ENCODE measurements around the gene MAZ.

The MAZ gene

DNA sequence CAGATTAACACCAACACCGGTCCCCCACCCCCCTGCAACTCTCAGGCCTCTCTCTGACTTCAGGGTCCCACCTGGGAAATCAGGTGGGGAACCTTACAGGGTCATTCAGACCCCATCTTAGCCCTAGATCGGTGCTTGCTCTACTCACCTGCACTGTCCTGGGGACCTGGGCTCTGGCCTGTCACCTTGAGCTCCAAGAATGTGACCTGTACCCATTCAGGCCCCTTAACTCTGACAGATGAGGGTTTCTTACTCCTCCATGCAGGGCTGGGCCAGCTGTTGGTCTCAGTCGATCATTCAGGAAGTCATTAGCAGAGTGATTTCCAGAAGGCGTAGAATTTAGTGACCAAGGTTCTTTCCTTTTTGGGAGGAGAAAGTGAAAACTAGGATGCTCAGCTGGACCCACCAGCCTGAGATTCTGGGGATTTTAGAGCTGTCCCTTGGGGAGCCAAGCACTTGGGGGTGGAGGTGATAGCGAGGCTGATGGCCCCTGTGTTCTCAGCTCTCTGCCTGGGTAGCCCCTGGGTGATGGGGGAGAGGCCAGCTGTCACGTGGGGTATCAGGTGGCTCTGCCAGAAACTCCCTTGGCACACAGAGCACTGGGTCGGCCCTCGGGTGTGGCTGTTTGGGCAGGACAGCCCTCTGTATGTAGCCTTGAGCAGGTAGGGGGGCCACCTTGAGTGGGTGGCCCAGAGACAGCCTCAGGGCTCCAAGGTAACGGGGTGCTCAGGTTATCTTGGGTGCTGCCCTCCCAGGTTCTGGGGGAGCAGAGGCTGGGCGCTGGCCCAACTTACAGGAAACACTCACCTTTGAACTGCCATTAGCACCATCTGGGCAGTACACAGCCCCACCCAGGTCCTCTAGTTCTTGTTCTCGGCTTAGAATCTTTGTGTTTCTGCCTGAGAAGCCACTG, 14.7 kb downstream of the MAZ start:
- TF ChIP-seq GATA2 (IDR thresholded peaks at IDR 0.05; ENCODE audit: low read depth, low read length) = no peak

DNA sequence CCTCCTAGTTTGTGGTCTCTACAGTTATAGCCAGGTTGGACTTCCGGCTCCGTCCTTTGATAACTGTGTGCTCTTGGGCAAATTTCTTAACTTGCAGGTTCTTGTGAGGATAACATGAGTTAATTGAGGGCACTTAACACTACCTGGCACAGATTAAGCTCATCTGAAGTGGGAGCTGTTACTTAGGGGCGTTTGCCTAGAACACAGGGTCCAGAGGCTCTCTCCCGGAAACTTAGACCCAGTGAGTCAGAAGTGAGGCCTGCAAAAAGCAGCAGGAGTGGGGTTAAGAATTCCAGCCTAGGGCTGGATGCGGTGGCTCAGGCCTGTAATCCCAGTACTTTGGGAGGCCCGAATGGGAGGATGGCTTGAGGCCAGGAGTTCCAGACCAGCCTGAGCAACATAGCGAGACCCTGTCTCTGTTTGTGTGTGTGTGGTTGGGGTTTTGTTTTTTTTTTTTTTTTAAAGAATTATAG, 15.3 kb downstream of the MAZ start:
- TF ChIP-seq GATA2 (IDR thresholded peaks at IDR 0.05; ENCODE audit: low read depth, low read length) (no peak), GATA3 (IDR thresholded peaks at IDR 0.05; ENCODE audit: low read depth, low read length) (no peak)

DNA sequence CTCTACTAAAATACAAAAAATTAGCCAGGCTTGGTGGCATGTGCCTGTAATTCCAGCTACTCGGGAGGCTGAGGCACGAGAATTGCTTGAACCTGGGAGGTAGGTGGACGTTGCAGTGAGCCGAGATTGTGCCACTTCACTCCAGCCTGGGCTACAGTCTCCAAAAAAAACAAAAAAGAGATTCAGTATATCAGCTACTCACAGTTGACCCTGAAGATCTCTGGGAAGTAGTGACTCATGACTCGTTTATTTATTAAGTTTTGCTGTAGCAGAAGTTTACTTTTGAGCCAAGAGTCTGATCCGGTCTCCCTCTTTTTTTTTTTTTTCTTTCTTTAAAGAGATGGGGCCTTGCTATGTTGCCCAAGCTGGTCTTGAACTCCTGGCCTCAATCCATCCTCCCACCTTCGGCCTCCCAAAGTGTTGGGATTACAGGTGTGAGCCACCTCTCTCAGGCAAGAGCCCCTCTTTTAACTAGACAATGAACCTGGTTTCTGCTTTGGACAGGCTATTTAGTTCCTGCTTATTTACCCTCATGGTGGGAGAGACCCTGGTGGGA, 18.3 kb downstream of the MAZ start:
- TF ChIP-seq GATA3 (IDR thresholded peaks at IDR 0.05; ENCODE audit: low read depth, low read length) (no peak), GATA2 (IDR thresholded peaks at IDR 0.05; ENCODE audit: low read depth, low read length) (no peak)

DNA sequence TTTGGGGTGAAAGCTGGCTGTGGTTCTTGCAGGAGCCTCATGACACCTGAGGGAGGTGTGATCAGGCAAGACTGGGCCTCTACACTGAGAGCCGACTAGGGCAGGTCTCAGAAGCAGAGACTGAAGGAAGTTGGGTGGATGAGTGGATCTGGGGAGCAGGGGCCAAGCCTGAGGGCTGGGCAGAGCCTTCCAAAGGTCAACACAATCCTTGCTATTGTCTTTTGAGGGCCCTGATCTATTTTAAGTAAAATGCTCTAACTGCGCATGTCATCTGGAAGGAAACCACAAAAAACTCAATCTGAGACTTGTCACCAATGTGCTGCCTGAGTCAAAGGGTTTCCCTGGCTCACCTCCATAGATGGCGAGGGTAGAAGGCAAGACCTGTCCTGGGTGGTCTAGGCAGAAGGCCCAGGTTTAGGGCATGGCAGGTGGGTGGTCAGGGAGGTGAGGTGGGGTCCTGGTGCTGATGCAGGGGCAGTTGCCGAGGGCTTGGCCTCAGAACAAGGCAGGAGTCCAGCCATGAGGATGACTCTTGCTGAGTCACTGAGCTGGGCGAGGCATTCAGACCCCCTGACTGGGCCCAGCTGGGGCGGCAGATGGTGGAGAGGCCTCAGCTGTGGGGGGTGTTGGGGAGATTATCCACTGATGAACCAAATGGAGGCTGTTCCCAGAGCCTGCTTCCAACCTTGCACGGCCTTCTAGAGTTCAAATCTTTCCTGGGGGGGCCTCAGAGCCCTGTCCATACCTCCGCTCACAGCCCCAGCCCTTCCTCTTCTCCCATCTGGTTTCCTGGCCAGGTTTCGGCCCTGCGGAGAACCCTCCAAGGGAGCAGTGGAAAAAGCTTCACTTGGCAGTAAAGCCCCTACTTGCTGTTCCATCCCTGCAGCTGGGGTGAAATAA, 19.1 kb downstream of the MAZ start:
- TF ChIP-seq GATA2 (IDR thresholded peaks at IDR 0.05; ENCODE audit: low read depth, low read length) (no peak), GATA3 (IDR thresholded peaks at IDR 0.05; ENCODE audit: low read depth, low read length) (no peak)

DNA sequence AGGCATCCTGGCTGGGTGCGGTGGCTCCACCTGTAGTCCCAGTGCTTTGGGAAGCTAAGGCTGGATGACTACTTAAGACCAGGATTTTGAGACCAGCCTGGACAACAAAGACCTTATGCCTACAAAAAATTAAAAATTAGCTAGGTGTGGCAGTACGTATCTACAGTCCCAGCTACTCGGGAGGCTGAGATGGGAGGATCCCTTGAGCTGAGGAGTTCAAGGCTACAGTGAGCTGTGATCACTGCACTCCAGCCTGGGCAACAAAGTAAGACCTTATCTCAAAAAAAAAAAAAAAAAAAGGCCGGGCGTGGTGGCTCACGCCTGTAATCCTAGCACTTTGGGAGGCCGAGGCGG, 20.0 kb downstream of the MAZ start:
- TF ChIP-seq GATA3 (IDR thresholded peaks at IDR 0.05; ENCODE audit: low read depth, low read length) (no peak), GATA2 (IDR thresholded peaks at IDR 0.05; ENCODE audit: low read depth, low read length) (no peak)

DNA sequence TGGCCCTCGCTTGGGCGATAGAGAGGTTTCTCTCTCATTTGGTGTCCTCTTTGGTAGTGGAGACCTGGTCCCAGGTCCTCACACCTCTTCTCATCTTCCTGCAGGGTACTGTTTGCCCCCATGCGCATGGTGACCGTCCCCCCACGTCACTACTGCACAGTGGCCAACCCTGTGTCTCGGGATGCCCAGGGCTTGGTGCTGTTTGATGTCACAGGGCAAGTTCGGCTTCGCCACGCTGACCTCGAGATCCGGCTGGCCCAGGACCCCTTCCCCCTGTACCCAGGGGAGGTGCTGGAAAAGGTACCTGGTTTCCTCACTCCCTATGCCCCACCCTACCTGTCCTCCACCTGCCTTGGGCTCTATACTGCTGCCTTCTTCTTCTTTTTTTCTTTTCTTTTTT, 24.4 kb downstream of the MAZ start:
- TF ChIP-seq GATA3 (IDR thresholded peaks at IDR 0.05; ENCODE audit: low read depth, low read length) (no peak), GATA2 (IDR thresholded peaks at IDR 0.05; ENCODE audit: low read depth, low read length) (no peak)

DNA sequence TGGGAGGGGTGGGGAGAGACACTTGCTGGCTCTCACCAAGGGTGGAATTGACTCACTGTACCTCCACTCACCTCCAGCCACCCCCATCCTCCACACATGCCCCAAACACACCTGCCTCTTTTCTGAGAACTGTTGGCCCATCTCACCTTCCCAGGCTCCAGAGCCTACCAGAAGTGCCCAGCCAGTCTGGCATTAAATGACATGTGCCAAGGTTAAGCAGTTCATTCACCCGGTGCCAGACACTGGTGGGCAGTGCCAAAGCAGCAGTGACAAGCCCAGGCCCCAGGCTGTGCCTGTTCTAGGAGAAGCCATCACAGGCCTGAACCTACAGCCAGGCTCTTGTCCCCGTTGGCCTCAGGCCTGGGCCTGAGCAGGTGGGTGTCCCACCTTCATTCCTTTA, 25.2 kb downstream of the MAZ start:
- no peak for TF ChIP-seq GATA2 (IDR thresholded peaks at IDR 0.05; ENCODE audit: low read depth, low read length)
- TF ChIP-seq GATA3 (IDR thresholded peaks at IDR 0.05; ENCODE audit: low read depth, low read length) = no peak

DNA sequence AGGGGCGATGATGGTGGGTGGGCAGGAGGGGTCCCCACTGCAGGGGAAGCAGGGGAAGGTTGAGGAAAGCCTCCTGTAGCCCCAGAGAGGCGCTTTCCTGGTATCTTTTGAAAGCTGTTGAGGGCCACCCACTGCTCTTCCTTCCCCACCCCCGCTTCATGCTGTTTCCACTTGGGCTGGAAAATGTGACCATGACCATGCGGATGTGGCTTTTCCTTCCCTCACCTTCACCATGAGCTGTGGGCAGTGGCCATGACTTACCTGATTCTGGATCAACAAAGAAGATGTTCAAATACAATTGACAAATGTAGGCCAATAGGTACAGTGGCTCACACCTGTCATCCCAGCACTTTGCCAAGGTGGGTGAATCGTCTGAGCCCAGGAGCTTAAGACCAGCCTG, 27.8 kb downstream of the MAZ start:
- TF ChIP-seq GATA3 (IDR thresholded peaks at IDR 0.05; ENCODE audit: low read depth, low read length) = no peak
- no peak for TF ChIP-seq GATA2 (IDR thresholded peaks at IDR 0.05; ENCODE audit: low read depth, low read length)

DNA sequence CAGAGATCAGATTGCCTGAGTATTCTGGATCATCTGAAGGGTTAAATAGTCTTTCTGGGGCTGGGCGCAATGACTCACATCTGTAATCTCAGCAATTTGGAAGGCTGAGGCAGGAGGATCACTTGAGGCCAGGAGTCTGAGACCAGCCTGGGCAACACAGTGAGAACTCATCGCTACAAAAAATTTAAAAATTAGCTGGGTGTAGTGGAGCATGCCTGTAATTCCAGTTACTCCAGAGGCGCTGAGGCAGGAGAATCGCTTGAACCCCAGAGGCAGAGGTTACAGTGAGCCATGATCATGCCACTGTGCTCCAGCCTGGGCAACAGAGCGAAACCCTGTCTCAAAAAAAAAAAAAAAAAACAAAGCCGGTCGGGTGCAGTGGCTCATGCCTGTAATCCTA, 29.6 kb downstream of the MAZ start:
- TF ChIP-seq GATA2 (IDR thresholded peaks at IDR 0.05; ENCODE audit: low read depth, low read length) (no peak), GATA3 (IDR thresholded peaks at IDR 0.05; ENCODE audit: low read depth, low read length) (no peak)

DNA sequence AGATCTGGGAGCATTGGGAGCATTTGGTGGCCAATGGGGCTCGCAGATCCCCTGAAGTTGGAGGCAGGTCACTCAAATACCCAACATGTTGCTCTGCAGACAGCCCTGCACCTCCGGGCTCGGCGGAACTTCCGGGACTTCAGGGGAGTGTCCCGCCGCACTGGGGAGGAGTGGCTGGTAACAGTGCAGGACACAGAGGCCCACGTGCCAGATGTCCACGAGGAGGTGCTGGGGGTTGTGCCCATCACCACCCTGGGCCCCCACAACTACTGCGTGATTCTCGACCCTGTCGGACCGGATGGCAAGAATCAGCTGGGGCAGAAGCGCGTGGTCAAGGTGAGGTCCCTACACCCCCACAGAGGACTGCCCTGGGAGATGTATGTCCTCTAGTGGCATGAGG, 30.3 kb downstream of the MAZ start:
- TF ChIP-seq GATA2 (IDR thresholded peaks at IDR 0.05; ENCODE audit: low read depth, low read length) = no peak
- no peak for TF ChIP-seq GATA3 (IDR thresholded peaks at IDR 0.05; ENCODE audit: low read depth, low read length)

DNA sequence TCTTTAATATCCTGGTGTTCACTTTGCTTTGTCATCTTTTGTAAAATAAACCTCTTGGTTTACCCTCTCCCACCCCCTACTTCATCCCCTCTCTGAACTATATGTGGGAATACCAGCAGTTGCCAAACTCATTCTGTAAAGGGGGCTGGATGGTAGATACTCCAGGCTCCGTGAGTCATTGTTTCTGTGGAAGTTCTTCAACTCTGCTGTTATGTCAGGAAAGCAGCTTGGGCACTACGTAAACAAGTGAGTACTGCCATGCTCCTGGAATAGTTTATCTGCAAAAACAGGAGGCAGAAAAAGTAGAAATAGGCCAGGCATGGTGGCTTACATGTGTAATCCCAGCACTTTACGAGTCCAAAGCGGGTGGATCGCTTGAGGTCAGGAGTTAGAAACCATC, 31.5 kb downstream of the MAZ start:
- TF ChIP-seq GATA2 (IDR thresholded peaks at IDR 0.05; ENCODE audit: low read depth, low read length) (no peak), GATA3 (IDR thresholded peaks at IDR 0.05; ENCODE audit: low read depth, low read length) (no peak)

DNA sequence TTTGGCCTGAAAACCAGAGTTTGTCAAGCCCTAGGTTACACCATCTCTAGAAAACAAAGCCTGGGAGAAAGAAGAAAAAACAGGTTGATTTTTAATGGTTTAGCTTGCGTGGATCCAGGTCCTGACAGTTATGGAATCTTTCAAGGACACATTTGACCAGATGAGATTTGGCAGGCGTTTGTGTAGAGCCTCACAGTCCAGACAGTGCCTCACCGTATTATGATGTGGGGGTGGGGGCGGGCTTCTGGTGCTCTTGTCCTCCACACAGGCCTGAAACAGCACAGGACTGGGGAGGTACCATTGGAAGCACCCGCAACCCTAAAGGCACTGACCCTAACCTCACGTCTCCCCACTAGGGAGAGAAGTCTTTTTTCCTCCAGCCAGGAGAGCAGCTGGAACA, 33.5 kb downstream of the MAZ start:
- TF ChIP-seq GATA2 (IDR thresholded peaks at IDR 0.05; ENCODE audit: low read depth, low read length) (no peak), GATA3 (IDR thresholded peaks at IDR 0.05; ENCODE audit: low read depth, low read length) (no peak)

DNA sequence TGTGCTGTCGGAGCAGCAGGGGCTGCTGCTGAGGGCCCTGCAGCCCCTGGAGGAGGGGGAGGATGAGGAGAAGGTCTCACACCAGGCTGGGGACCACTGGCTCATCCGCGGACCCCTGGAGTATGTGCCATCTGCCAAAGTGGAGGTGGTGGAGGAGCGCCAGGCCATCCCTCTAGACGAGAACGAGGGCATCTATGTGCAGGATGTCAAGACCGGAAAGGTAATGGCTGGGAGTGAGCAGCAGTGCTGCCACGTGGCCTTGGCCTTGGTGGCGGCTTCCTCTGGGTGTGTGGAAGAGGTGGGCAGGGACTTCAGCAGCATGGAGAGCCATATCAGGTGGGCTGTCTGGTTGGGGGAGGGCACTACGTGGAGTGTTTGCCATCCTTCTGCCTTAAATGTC, 33.9 kb downstream of the MAZ start:
- no peak for TF ChIP-seq GATA3 (IDR thresholded peaks at IDR 0.05; ENCODE audit: low read depth, low read length)
- no peak for TF ChIP-seq GATA2 (IDR thresholded peaks at IDR 0.05; ENCODE audit: low read depth, low read length)

DNA sequence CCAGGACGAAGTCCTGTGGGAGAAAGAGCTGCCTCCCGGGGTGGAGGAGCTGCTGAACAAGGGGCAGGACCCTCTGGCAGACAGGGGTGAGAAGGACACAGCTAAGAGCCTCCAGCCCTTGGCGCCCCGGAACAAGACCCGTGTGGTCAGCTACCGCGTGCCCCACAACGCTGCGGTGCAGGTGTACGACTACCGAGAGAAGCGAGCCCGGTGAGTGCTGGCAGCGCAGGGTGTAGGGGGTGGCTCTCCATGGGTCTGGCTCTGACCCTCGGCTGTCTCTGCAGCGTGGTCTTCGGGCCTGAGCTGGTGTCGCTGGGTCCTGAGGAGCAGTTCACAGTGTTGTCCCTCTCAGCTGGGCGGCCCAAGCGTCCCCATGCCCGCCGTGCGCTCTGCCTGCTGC, 35.3 kb downstream of the MAZ start:
- TF ChIP-seq GATA2 (IDR thresholded peaks at IDR 0.05; ENCODE audit: low read depth, low read length) (no peak), GATA3 (IDR thresholded peaks at IDR 0.05; ENCODE audit: low read depth, low read length) (no peak)

Data from SH-SY5Y (cell line).